ENCODE data around the gene PHKB.

DNA sequence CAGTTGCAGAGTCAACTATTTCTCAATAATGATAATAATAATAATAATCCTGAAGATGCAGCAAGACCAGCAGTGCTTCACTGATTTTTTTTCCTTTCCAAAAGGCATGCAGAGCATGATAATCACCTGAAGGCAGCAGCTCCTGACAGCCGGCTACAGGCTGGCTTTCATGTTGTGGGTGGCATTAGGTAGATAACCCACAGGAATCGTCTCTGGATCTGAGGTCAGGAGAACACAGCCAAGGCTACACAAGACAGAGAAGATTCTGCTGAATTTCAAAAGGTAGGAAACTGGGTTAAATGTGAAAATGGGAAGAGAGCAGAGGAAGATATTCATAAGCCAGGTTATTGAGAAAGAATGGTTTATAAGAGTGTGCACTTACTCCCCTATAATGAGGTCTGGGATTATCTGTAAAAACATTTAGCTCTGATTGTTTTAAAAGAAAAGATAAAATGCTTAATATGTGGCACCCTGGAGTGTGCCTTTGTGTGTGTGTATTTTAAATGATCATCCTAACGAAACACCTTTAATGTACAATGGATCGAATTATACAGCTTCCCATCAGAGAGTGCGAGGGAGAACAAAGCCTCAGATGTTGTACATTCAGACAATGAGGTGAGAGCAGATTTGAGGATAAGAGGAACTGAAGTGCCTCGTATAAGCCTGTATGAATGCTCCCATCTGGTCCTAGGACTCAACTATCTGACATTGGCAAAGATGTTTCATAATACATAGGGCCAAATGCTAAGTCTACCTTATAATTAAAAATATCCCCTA, 273.1 kb downstream of the PHKB start:
- TF ChIP-seq, protein P1, sequence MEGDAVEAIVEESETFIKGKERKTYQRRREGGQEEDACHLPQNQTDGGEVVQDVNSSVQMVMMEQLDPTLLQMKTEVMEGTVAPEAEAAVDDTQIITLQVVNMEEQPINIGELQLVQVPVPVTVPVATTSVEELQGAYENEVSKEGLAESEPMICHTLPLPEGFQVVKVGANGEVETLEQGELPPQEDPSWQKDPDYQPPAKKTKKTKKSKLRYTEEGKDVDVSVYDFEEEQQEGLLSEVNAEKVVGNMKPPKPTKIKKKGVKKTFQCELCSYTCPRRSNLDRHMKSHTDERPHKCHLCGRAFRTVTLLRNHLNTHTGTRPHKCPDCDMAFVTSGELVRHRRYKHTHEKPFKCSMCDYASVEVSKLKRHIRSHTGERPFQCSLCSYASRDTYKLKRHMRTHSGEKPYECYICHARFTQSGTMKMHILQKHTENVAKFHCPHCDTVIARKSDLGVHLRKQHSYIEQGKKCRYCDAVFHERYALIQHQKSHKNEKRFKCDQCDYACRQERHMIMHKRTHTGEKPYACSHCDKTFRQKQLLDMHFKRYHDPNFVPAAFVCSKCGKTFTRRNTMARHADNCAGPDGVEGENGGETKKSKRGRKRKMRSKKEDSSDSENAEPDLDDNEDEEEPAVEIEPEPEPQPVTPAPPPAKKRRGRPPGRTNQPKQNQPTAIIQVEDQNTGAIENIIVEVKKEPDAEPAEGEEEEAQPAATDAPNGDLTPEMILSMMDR (IDR thresholded peaks at IDR 0.05): no peak
- TF ChIP-seq POLR2A (IDR thresholded peaks at IDR 0.05): no peak

All from lower leg skin (tissue), 3 donors.